ENCODE measurements around the gene RNF8. TPM values are rescaled to one million over a fixed set of nuclear protein-coding genes. Genes with fewer than 3 reads are reported as not detected.
"Not testable (repeated sequence)": the region's sequence is repeated elsewhere in the genome, so short reads cannot be mapped to it uniquely, and the experiment has no call there.

Gene RNF8
- total and polyA plus RNA-seq, 8 donors = 8.7 to 46.0 (median 15.3) TPM

GRCh38 chr6:37399795-37400490, 46.2 kb downstream of the RNF8 start:
- Histone ChIP-seq H3K4me1 (no peaks in the 10 kb centered on the region), H3K27me3 (no peaks in the 10 kb centered on the region), H3K36me3 (peaks cover 0 to 6% (median 2%) of the 10 kb centered on the region in 4 donors), H3K27ac (no peak overlapping the region), H3K4me3 (no peak overlapping the region), H3K9me3 (no peaks in the 10 kb centered on the region)
- intact Hi-C loops (cut with DNase I; ENCODE audit: low total_unique reads) = no loop called here
- TF ChIP-seq POLR2A (IDR thresholded peaks at IDR 0.05) (no peak), CTCF (IDR thresholded peaks at IDR 0.05) (no peak)
- 37 to 55% (median 48%) methylated on average over 4 of the region's 4 CpGs for WGBS, 5 donors
- DNase-seq = no peak

GRCh38 chr6:37401658-37402057, 47.9 kb downstream of the RNF8 start:
- H3K4me1 ChIP-seq; H3K36me3 ChIP-seq; H3K4me3 ChIP-seq; H3K9me3 ChIP-seq; H3K27ac ChIP-seq; DNase-seq; H3K27me3 ChIP-seq; intact Hi-C loops (cut with DNase I; ENCODE audit: low total_unique reads): not testable (repeated sequence)

GRCh38 chr6:37406726-37407341, 53.1 kb downstream of the RNF8 start:
- no peak for DNase-seq
- no peak overlapping the region for H3K4me3 ChIP-seq
- no peaks in the 10 kb centered on the region for H3K36me3 ChIP-seq
- no peaks in the 10 kb centered on the region for H3K9me3 ChIP-seq
- no peaks in the 10 kb centered on the region for H3K4me1 ChIP-seq
- TF ChIP-seq POLR2AphosphoS5 (IDR thresholded peaks at IDR 0.05) (no peak), EP300 (IDR thresholded peaks at IDR 0.05) (no peak), CTCF (IDR thresholded peaks at IDR 0.05) (no peak), POLR2A (IDR thresholded peaks at IDR 0.05) (no peak)
- no peak overlapping the region for H3K27ac ChIP-seq
- WGBS, 5 donors = 40 to 62% (median 58%) methylated on average over 3 of the region's 3 CpGs
- no peaks in the 10 kb centered on the region for H3K27me3 ChIP-seq
- intact Hi-C loops (cut with DNase I; ENCODE audit: low total_unique reads) = no loop called here

- no peak for TF ChIP-seq CTCF (IDR thresholded peaks at IDR 0.05)
- TF ChIP-seq EP300 (IDR thresholded peaks at IDR 0.05) = no peak
- TF ChIP-seq POLR2AphosphoS5 (IDR thresholded peaks at IDR 0.05) = no peak
- TF ChIP-seq POLR2A (IDR thresholded peaks at IDR 0.05) = no peak
- no peaks in the 10 kb centered on the region for H3K4me1 ChIP-seq
- WGBS, 5 donors = 56 to 75% (median 71%) methylated on average over 5 of the region's 5 CpGs
- no peaks in the 10 kb centered on the region for H3K27me3 ChIP-seq
- no peaks in the 10 kb centered on the region for H3K36me3 ChIP-seq
- no peaks in the 10 kb centered on the region for H3K9me3 ChIP-seq
- no peak overlapping the region for H3K4me3 ChIP-seq
- no peak for DNase-seq
- intact Hi-C loops (cut with DNase I; ENCODE audit: low total_unique reads) = no loop called here
- no peak overlapping the region for H3K27ac ChIP-seq
Observed at GRCh38 chr6:37407948-37408347, 54.2 kb downstream of the RNF8 start.

GRCh38 chr6:37409501-37409900, 55.7 kb downstream of the RNF8 start:
- Histone ChIP-seq H3K4me3 (no peak overlapping the region), H3K9me3 (no peaks in the 10 kb centered on the region), H3K27me3 (no peaks in the 10 kb centered on the region), H3K36me3 (no peaks in the 10 kb centered on the region), H3K4me1 (no peaks in the 10 kb centered on the region), H3K27ac (no peak overlapping the region)
- 82 to 94% (median 89%) methylated on average over 1 of the region's 1 CpG for WGBS, 5 donors
- no peak for DNase-seq
- no peak for TF ChIP-seq POLR2AphosphoS5 (IDR thresholded peaks at IDR 0.05)
- no peak for TF ChIP-seq EP300 (IDR thresholded peaks at IDR 0.05)
- TF ChIP-seq CTCF (IDR thresholded peaks at IDR 0.05) = no peak
- no peak for TF ChIP-seq POLR2A (IDR thresholded peaks at IDR 0.05)
- intact Hi-C loops (cut with DNase I; ENCODE audit: low total_unique reads) = no loop called here
